Rectal smooth muscle tissue (tissue), 1 donor: ENCODE data around the gene CCDC124.
"Not testable (repeated sequence)": the region's sequence is repeated elsewhere in the genome, so short reads cannot be mapped to it uniquely, and the experiment has no call there.

Experiments used
- H3K27ac ChIP-seq: one replicate; pipeline ENCODE4 v1.7.0; 2013; ENCODE audit warnings: low read depth, low read length, inconsistent platforms
- H3K27me3 ChIP-seq: one replicate; pipeline ENCODE4 v1.7.0; 2013; ENCODE audit warnings: low read length; ENCODE audit not compliant: control insufficient read depth, insufficient read depth
- H3K36me3 ChIP-seq: one replicate; pipeline ENCODE4 v1.7.0; 2013; ENCODE audit warnings: low read length; ENCODE audit not compliant: control insufficient read depth, insufficient read depth
- H3K4me1 ChIP-seq: one replicate; pipeline ENCODE4 v1.7.0; 2013; ENCODE audit warnings: low read length; ENCODE audit not compliant: control insufficient read depth, insufficient read depth
- H3K4me3 ChIP-seq: one replicate; pipeline ENCODE4 v1.7.0; 2013; ENCODE audit warnings: low read length
- H3K9ac ChIP-seq: one replicate; pipeline ENCODE4 v1.7.0; 2013; ENCODE audit warnings: low read length

CCDC124 gene

GRCh38 chr19:17932485-17933338 is at the start of gene CCDC124:
Gene CCDC124 (plus strand): TSS chr19:17933015. CDS start chr19:17936421, 3,406 bp downstream.
- peak within 1 kb of the TSS; percentile 93 for H3K27ac ChIP-seq
- no peaks in the 10 kb centered on the region for H3K36me3 ChIP-seq
- peak within 1 kb of the TSS; percentile 86 for H3K4me3 ChIP-seq
- peaks cover 10% of the 10 kb centered on the region for H3K4me1 ChIP-seq
- no peaks in the 10 kb centered on the region for H3K27me3 ChIP-seq
- peak within 1 kb of the TSS; percentile 81 for H3K9ac ChIP-seq

GRCh38 chr19:17883627-17884410 is 49.0 kb upstream of the CCDC124 start:
- no peak overlapping the region for H3K27ac ChIP-seq
- H3K4me1 ChIP-seq: no peaks in the 10 kb centered on the region
- H3K9ac ChIP-seq: no peak overlapping the region
- H3K27me3 ChIP-seq: no peaks in the 10 kb centered on the region
- no peaks in the 10 kb centered on the region for H3K36me3 ChIP-seq
- no peak overlapping the region for H3K4me3 ChIP-seq

GRCh38 chr19:17886515-17886914 is 46.3 kb upstream of the CCDC124 start:
- Histone ChIP-seq H3K27me3 (no peaks in the 10 kb centered on the region), H3K9ac (no peak overlapping the region), H3K27ac (no peak overlapping the region), H3K36me3 (no peaks in the 10 kb centered on the region), H3K4me3 (no peak overlapping the region), H3K4me1 (no peaks in the 10 kb centered on the region)

GRCh38 chr19:17887221-17887620 is 45.6 kb upstream of the CCDC124 start:
- H3K4me1 ChIP-seq, H3K4me3 ChIP-seq, H3K27me3 ChIP-seq, H3K36me3 ChIP-seq, H3K27ac ChIP-seq, H3K9ac ChIP-seq: not testable (repeated sequence)

- Histone ChIP-seq H3K27ac (no peak overlapping the region), H3K27me3 (peaks cover 2% of the 10 kb centered on the region), H3K9ac (no peak overlapping the region), H3K4me3 (no peak overlapping the region), H3K36me3 (no peaks in the 10 kb centered on the region), H3K4me1 (no peaks in the 10 kb centered on the region)
Measured at GRCh38 chr19:17888260-17888659, 44.6 kb upstream of the CCDC124 start.

GRCh38 chr19:17889609-17890214 is 43.1 kb upstream of the CCDC124 start:
- no peak overlapping the region for H3K4me3 ChIP-seq
- peaks cover 2% of the 10 kb centered on the region for H3K27me3 ChIP-seq
- no peak overlapping the region for H3K27ac ChIP-seq
- no peak overlapping the region for H3K9ac ChIP-seq
- H3K36me3 ChIP-seq: no peaks in the 10 kb centered on the region
- no peaks in the 10 kb centered on the region for H3K4me1 ChIP-seq

- H3K4me3 ChIP-seq: no peak overlapping the region
- H3K4me1 ChIP-seq: no peaks in the 10 kb centered on the region
- no peak overlapping the region for H3K27ac ChIP-seq
- H3K27me3 ChIP-seq: peaks cover 2% of the 10 kb centered on the region
- H3K9ac ChIP-seq: no peak overlapping the region
- H3K36me3 ChIP-seq: no peaks in the 10 kb centered on the region
Measured at GRCh38 chr19:17893766-17894165, 39.0 kb upstream of the CCDC124 start.

GRCh38 chr19:17902701-17903100 is 30.1 kb upstream of the CCDC124 start:
- H3K27ac ChIP-seq: no peak overlapping the region
- no peak overlapping the region for H3K9ac ChIP-seq
- no peak overlapping the region for H3K4me3 ChIP-seq
- H3K27me3 ChIP-seq: no peaks in the 10 kb centered on the region
- no peaks in the 10 kb centered on the region for H3K4me1 ChIP-seq
- H3K36me3 ChIP-seq: no peaks in the 10 kb centered on the region

GRCh38 chr19:17908244-17908643 is 24.6 kb upstream of the CCDC124 start:
- Histone ChIP-seq H3K36me3 (no peaks in the 10 kb centered on the region), H3K4me3 (no peak overlapping the region), H3K27me3 (no peaks in the 10 kb centered on the region), H3K9ac (no peak overlapping the region), H3K4me1 (no peaks in the 10 kb centered on the region), H3K27ac (no peak overlapping the region)

GRCh38 chr19:17909003-17909732 is 23.6 kb upstream of the CCDC124 start:
- no peaks in the 10 kb centered on the region for H3K36me3 ChIP-seq
- H3K27me3 ChIP-seq: no peaks in the 10 kb centered on the region
- H3K4me3 ChIP-seq: no peak overlapping the region
- no peaks in the 10 kb centered on the region for H3K4me1 ChIP-seq
- no peak overlapping the region for H3K9ac ChIP-seq
- no peak overlapping the region for H3K27ac ChIP-seq

- no peaks in the 10 kb centered on the region for H3K36me3 ChIP-seq
- no peak overlapping the region for H3K9ac ChIP-seq
- no peak overlapping the region for H3K4me3 ChIP-seq
- H3K27ac ChIP-seq: no peak overlapping the region
- H3K4me1 ChIP-seq: no peaks in the 10 kb centered on the region
- no peaks in the 10 kb centered on the region for H3K27me3 ChIP-seq
Measured at GRCh38 chr19:17910791-17911360, 21.9 kb upstream of the CCDC124 start.
